A549 (cell line): ENCODE measurements around the gene CCSAP. TPM values are rescaled to one million over a fixed set of nuclear protein-coding genes. Genes with fewer than 3 reads are reported as not detected.

Experiments used
- ATAC-seq, 2 experiments: fragments of 200-7000 bp in 1 of 2; fragments of >200 bp in 1 of 2; cut with Nextera tagmentation in 1 of 2; cut with Tn5 transposase in 1 of 2; 3 replicates each; pipeline versions ENCODE4 v1.8.0 to v1.9.1; 2018 to 2020; ENCODE audit warnings: mild to moderate bottlenecking in 1 of 2, moderate library complexity in 1 of 2
- CTCF ChIA-PET: fragments of 300-600 bp; sonication (Branson Sonifier 250); formaldehyde crosslinking; extraction: SDS; loops from one replicate; lab custom pipeline; 2021; ENCODE audit warnings: antibody characterized with exemption, inconsistent platforms; lab: Yijun Ruan, JAX
- POLR2A ChIA-PET: fragments of 350-600 bp; formaldehyde crosslinking; extraction: SDS; loops from one replicate; lab custom pipeline; 2021; ENCODE audit warnings: antibody characterized with exemption, inconsistent platforms; lab: Yijun Ruan, JAX
- DNase-seq, 2 experiments: peaks; one replicate each; pipeline versions ENCODE4 v3.0.0 to v3.0.0-alpha.2; 2011 to 2016; ENCODE audit warnings: low read depth in 1 of 2, low spot score in 1 of 2
- FAIRE-seq: peaks from 2 replicates; lab custom pipeline; 2011; peaks lifted over from hg19 to GRCh38; lab: Jason Lieb, UNC
- H3K27ac ChIP-seq, 2 experiments: fragments of >200 bp; sonication (Bioruptor Twin); formaldehyde crosslinking; 3 replicates each; pipeline ENCODE4 v1.5.1; 2016 to 2017
- H3K4me1 ChIP-seq: fragments of >200 bp; sonication (Bioruptor Twin); formaldehyde crosslinking; 3 replicates; pipeline ENCODE4 v1.6.1; 2016
- H3K4me2 ChIP-seq: fragments of >200 bp; sonication (Bioruptor Twin); formaldehyde crosslinking; 3 replicates; pipeline ENCODE4 v1.6.1; 2016
- H3K4me3 ChIP-seq: fragments of >200 bp; sonication (Bioruptor Twin); formaldehyde crosslinking; 3 replicates; pipeline ENCODE4 v1.5.1; 2016
- H3K9me3 ChIP-seq: fragments of >200 bp; sonication (Bioruptor Twin); formaldehyde crosslinking; 3 replicates; pipeline ENCODE4 v1.6.1; 2016
- CBX8 ChIP-seq: fragments of 200-600 bp; sonication (generic); IDR thresholded peaks from 2 replicates; pipeline ENCODE4 v1.6.1; 2016
- CEBPB ChIP-seq, 2 experiments: fragments of >200 bp in 1 of 2; sonication (Bioruptor Twin) in 1 of 2; formaldehyde crosslinking in 1 of 2; IDR thresholded peaks; 2 replicates each; pipeline ENCODE4 v1.6.1; 2012 to 2016
- EHF ChIP-seq: fragments of 250-450 bp; sonication (Bioruptor Pico); IDR thresholded peaks from 2 replicates; pipeline ENCODE4 v1.5.0; 2020; ENCODE audit warnings: mild to moderate bottlenecking
- FOSL2 ChIP-seq, 2 experiments: fragments of 450-650 bp in 1 of 2; fragments of >200 bp in 1 of 2; sonication (Bioruptor Twin) in 1 of 2; formaldehyde crosslinking; IDR thresholded peaks; 2 replicates each; pipeline versions ENCODE4 v1.5.0 to v1.6.1; 2016 to 2020; ENCODE audit warnings: mild to moderate bottlenecking in 1 of 2, moderate library complexity in 1 of 2
- GATA3 ChIP-seq: IDR thresholded peaks from 2 replicates; pipeline ENCODE4 v1.6.1; 2012; ENCODE audit warnings: borderline replicate concordance
- HDAC2 ChIP-seq: fragments of 200-600 bp; sonication (generic); IDR thresholded peaks from 2 replicates; pipeline ENCODE4 v1.6.1; 2016
- HEYL ChIP-seq: fragments of 250-450 bp; sonication (Bioruptor Pico); IDR thresholded peaks from 2 replicates; pipeline ENCODE4 v1.8.0; 2021; ENCODE audit warnings: mild to moderate bottlenecking, moderate library complexity
- HOXB5 ChIP-seq: fragments of 250-450 bp; sonication (Bioruptor Pico); IDR thresholded peaks from 2 replicates; pipeline ENCODE4 v1.5.0; 2020; ENCODE audit warnings: mild to moderate bottlenecking, moderate library complexity
- JUN ChIP-seq, 2 experiments: fragments of >200 bp; sonication (Bioruptor Twin); formaldehyde crosslinking; IDR thresholded peaks; 2 replicates in 1 of 2; 3 replicates in 1 of 2; pipeline ENCODE4 v1.6.1; 2016 to 2017
- JUNB ChIP-seq: fragments of >200 bp; sonication (Bioruptor Twin); formaldehyde crosslinking; IDR thresholded peaks from 2 replicates; pipeline ENCODE4 v1.6.1; 2016
- KDM1A ChIP-seq: fragments of 200-600 bp; sonication (generic); IDR thresholded peaks from 2 replicates; pipeline ENCODE4 v1.6.1; 2016; ENCODE audit warnings: low read depth, mild to moderate bottlenecking
- MAFK ChIP-seq: fragments of 450-650 bp; IDR thresholded peaks from 2 replicates; pipeline ENCODE4 v1.6.1; 2014; ENCODE audit not compliant: partially characterized antibody
- MAZ ChIP-seq: fragments of 150-350 bp; IDR thresholded peaks from 2 replicates; pipeline ENCODE4 v1.6.1; 2014; ENCODE audit warnings: antibody characterized with exemption, low read depth, low read length, borderline replicate concordance
- MYC ChIP-seq: IDR thresholded peaks from 2 replicates; pipeline ENCODE4 v1.6.1; 2012; ENCODE audit warnings: mild to moderate bottlenecking, inconsistent platforms, low read length, improper control_type of control experiment, borderline replicate concordance
- NFE2L2 ChIP-seq: fragments of 150-350 bp; conservative IDR thresholded peaks from 2 replicates; pipeline ENCODE4 v1.6.1; 2014; ENCODE audit warnings: low read length
- RAD21 ChIP-seq, 2 experiments: fragments of >200 bp in 1 of 2; sonication (Bioruptor Twin) in 1 of 2; formaldehyde crosslinking in 1 of 2; IDR thresholded peaks in 1 of 2; conservative IDR thresholded peaks in 1 of 2; 2 replicates in 1 of 2; 3 replicates in 1 of 2; pipeline ENCODE4 v1.6.1; 2012 to 2018; ENCODE audit warnings: inconsistent platforms in 1 of 2
- RARB ChIP-seq: fragments of 250-450 bp; sonication (Bioruptor Pico); IDR thresholded peaks from 2 replicates; pipeline ENCODE4 v1.8.0; 2021; ENCODE audit warnings: mild to moderate bottlenecking, moderate library complexity
- RCOR1 ChIP-seq: fragments of 150-350 bp; IDR thresholded peaks from 2 replicates; pipeline ENCODE4 v1.6.1; 2014; ENCODE audit warnings: antibody characterized with exemption, low read length, low read depth
- RFX5 ChIP-seq: fragments of 450-650 bp; IDR thresholded peaks from 2 replicates; pipeline ENCODE4 v1.7.1; 2014; ENCODE audit warnings: antibody characterized with exemption, mild to moderate bottlenecking, moderate library complexity
- ZFP36 ChIP-seq: fragments of 450-650 bp; IDR thresholded peaks from 2 replicates; pipeline ENCODE4 v1.6.1; 2014; ENCODE audit warnings: borderline replicate concordance; ENCODE audit not compliant: partially characterized antibody
- ZNF302 ChIP-seq: fragments of 250-450 bp; sonication (Bioruptor Pico); IDR thresholded peaks from 2 replicates; pipeline ENCODE4 v1.9.0; 2021; ENCODE audit warnings: inconsistent platforms, mild to moderate bottlenecking, moderate library complexity
- ZSCAN20 ChIP-seq: fragments of 250-450 bp; sonication (Bioruptor Pico); IDR thresholded peaks from 2 replicates; pipeline ENCODE4 v1.8.0; 2022; ENCODE audit warnings: mild to moderate bottlenecking, moderate library complexity
- WGBS: methylation state at CpG from one replicate; pipeline ENCODE4 v1.1.6; 2017; ENCODE audit errors: missing lambda C conversion rate; 5-methylcytosine and 5-hydroxymethylcytosine counted together
- polyA plus RNA-seq, 4 experiments: library from polyadenylated mRNA; depleted of rRNA in 3 of 4; stranded (reverse); fragments of >200 nt; fragmentation: RNase III in 1 of 4; extraction: RNeasy Plus Mini Kit Qiagen cat#74134 plus additional on column Dnase treatment in 1 of 4; gene quantifications; 2 replicates in 3 of 4; 3 replicates in 1 of 4; pipeline ENCODE4 v1.2.3, GENCODE V29; 2011 to 2017
- TF ChIP-seq, protein P1 (sequence below): IDR thresholded peaks from 2 replicates; pipeline ENCODE4 v1.6.1; 2012
- TF ChIP-seq, protein P2 (sequence below): fragments of 200-600 bp; sonication (generic); IDR thresholded peaks from 2 replicates; pipeline ENCODE4 v1.6.1; 2016; ENCODE audit warnings: antibody characterized with exemption, mild to moderate bottlenecking, moderate library complexity
- TF ChIP-seq, protein P3 (sequence below): fragments of 250-450 bp; sonication (Bioruptor Pico); IDR thresholded peaks from 2 replicates; pipeline ENCODE4 v1.5.0; 2020; ENCODE audit warnings: low read depth, mild to moderate bottlenecking, moderate library complexity
- TF ChIP-seq, protein P4 (sequence below): fragments of 150-350 bp; IDR thresholded peaks from 2 replicates; pipeline ENCODE4 v1.6.1; 2014; ENCODE audit warnings: low read depth, mild to moderate bottlenecking, low read length
- TF ChIP-seq, protein P5 (sequence below): fragments of 250-450 bp; sonication (Bioruptor Pico); IDR thresholded peaks from 2 replicates; pipeline ENCODE4 v1.5.0; 2021; ENCODE audit warnings: mild to moderate bottlenecking, moderate library complexity, borderline replicate concordance

The CCSAP gene
- polyA plus RNA-seq, 2 of the 4 experiments (the other 2 are of a cell fraction): 6.4 to 9.1 TPM

GRCh38 chr1:229381234-229381633, 38.4 kb upstream of the CCSAP start:
- ATAC-seq (no peak), DNase-seq (no peak), FAIRE-seq (no peak)
- WGBS: 87% methylated on average over 7 of the region's 8 CpGs
- CTCF ChIA-PET: no interaction called here
- no peak overlapping the region for H3K4me2 ChIP-seq
- H3K9me3 ChIP-seq: no peaks in the 10 kb centered on the region
- H3K4me1 ChIP-seq: 0 out of 3 replicates have a peak, but pooled peaks cover 4% of the 10 kb centered on the region
- TF ChIP-seq HEYL (CRISPR knock-in tag) (no peak), JUNB (no peak), ZNF302 (CRISPR knock-in tag) (no peak), KDM1A (no peak), HOXB5 (CRISPR knock-in tag) (no peak), EHF (CRISPR knock-in tag) (no peak), FOSL2 (IDR thresholded peaks at IDR 0.05) (no peak), FOSL2 (CRISPR knock-in tag; IDR thresholded peaks at IDR 0.05) (no peak), GATA3 (no peak), MAZ (no peak), HDAC2 (no peak), JUN (IDR thresholded peaks at IDR 0.05) (no peak), RAD21 (conservative IDR thresholded peaks at IDR 0.05 in 1 of 2, IDR thresholded peaks at IDR 0.05 in 1 of 2) (no peak), ZFP36 (no peak), MYC (no peak), CBX8 (no peak)
- TF ChIP-seq, protein P1, sequence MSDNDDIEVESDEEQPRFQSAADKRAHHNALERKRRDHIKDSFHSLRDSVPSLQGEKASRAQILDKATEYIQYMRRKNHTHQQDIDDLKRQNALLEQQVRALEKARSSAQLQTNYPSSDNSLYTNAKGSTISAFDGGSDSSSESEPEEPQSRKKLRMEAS: no peak
- TF ChIP-seq, protein P2, sequence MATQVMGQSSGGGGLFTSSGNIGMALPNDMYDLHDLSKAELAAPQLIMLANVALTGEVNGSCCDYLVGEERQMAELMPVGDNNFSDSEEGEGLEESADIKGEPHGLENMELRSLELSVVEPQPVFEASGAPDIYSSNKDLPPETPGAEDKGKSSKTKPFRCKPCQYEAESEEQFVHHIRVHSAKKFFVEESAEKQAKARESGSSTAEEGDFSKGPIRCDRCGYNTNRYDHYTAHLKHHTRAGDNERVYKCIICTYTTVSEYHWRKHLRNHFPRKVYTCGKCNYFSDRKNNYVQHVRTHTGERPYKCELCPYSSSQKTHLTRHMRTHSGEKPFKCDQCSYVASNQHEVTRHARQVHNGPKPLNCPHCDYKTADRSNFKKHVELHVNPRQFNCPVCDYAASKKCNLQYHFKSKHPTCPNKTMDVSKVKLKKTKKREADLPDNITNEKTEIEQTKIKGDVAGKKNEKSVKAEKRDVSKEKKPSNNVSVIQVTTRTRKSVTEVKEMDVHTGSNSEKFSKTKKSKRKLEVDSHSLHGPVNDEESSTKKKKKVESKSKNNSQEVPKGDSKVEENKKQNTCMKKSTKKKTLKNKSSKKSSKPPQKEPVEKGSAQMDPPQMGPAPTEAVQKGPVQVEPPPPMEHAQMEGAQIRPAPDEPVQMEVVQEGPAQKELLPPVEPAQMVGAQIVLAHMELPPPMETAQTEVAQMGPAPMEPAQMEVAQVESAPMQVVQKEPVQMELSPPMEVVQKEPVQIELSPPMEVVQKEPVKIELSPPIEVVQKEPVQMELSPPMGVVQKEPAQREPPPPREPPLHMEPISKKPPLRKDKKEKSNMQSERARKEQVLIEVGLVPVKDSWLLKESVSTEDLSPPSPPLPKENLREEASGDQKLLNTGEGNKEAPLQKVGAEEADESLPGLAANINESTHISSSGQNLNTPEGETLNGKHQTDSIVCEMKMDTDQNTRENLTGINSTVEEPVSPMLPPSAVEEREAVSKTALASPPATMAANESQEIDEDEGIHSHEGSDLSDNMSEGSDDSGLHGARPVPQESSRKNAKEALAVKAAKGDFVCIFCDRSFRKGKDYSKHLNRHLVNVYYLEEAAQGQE: no peak
- TF ChIP-seq, protein P3, sequence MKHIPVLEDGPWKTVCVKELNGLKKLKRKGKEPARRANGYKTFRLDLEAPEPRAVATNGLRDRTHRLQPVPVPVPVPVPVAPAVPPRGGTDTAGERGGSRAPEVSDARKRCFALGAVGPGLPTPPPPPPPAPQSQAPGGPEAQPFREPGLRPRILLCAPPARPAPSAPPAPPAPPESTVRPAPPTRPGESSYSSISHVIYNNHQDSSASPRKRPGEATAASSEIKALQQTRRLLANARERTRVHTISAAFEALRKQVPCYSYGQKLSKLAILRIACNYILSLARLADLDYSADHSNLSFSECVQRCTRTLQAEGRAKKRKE (CRISPR knock-in tag): no peak
- TF ChIP-seq, protein P4, sequence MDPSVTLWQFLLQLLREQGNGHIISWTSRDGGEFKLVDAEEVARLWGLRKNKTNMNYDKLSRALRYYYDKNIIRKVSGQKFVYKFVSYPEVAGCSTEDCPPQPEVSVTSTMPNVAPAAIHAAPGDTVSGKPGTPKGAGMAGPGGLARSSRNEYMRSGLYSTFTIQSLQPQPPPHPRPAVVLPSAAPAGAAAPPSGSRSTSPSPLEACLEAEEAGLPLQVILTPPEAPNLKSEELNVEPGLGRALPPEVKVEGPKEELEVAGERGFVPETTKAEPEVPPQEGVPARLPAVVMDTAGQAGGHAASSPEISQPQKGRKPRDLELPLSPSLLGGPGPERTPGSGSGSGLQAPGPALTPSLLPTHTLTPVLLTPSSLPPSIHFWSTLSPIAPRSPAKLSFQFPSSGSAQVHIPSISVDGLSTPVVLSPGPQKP: no peak
- H3K4me3 ChIP-seq: no peak overlapping the region
- H3K27ac ChIP-seq: no peak overlapping the region
- POLR2A ChIA-PET: no interaction called here

GRCh38 chr1:229380536-229381160, 37.8 kb upstream of the CCSAP start:
- no peak for FAIRE-seq
- no peak overlapping the region for H3K4me3 ChIP-seq
- 0 out of 3 replicates have a peak, but pooled peaks cover 4% of the 10 kb centered on the region for H3K4me1 ChIP-seq
- DNase-seq: no peak
- no peak overlapping the region for H3K4me2 ChIP-seq
- ChIA-PET CTCF (no interaction called here), POLR2A (no interaction called here)
- no peak overlapping the region for H3K27ac ChIP-seq
- ATAC-seq: no peak
- TF ChIP-seq RCOR1 (no peak), RFX5 (no peak), NFE2L2 (no peak), FOSL2 (IDR thresholded peaks at IDR 0.05) (no peak), FOSL2 (CRISPR knock-in tag; IDR thresholded peaks at IDR 0.05) (no peak), JUN (IDR thresholded peaks at IDR 0.05) (no peak), CEBPB (IDR thresholded peaks at IDR 0.05) (no peak), GATA3 (no peak), MAFK (no peak), HEYL (CRISPR knock-in tag) (no peak), ZSCAN20 (no peak), RARB (CRISPR knock-in tag) (no peak)
- TF ChIP-seq, protein P5, sequence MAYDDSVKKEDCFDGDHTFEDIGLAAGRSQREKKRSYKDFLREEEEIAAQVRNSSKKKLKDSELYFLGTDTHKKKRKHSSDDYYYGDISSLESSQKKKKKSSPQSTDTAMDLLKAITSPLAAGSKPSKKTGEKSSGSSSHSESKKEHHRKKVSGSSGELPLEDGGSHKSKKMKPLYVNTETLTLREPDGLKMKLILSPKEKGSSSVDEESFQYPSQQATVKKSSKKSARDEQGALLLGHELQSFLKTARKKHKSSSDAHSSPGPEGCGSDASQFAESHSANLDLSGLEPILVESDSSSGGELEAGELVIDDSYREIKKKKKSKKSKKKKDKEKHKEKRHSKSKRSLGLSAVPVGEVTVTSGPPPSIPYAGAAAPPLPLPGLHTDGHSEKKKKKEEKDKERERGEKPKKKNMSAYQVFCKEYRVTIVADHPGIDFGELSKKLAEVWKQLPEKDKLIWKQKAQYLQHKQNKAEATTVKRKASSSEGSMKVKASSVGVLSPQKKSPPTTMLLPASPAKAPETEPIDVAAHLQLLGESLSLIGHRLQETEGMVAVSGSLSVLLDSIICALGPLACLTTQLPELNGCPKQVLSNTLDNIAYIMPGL (CRISPR knock-in tag): no peak
- 79% methylated on average over 14 of the region's 14 CpGs for WGBS
- H3K9me3 ChIP-seq: no peaks in the 10 kb centered on the region
